Fibroblast of gingiva (primary cell): ENCODE results near the gene PNKD.
A peak's percentile ranks its signal among the peaks of the same experiment; 100 is the strongest.
"Not testable (repeated sequence)": the region's sequence is repeated elsewhere in the genome, so short reads cannot be mapped to it uniquely, and the experiment has no call there.

Experiments
- DNase-seq: peaks from one replicate; pipeline ENCODE4 v3.0.0-alpha.2; 2011; ENCODE audit warnings: low read depth

PNKD gene

DNA sequence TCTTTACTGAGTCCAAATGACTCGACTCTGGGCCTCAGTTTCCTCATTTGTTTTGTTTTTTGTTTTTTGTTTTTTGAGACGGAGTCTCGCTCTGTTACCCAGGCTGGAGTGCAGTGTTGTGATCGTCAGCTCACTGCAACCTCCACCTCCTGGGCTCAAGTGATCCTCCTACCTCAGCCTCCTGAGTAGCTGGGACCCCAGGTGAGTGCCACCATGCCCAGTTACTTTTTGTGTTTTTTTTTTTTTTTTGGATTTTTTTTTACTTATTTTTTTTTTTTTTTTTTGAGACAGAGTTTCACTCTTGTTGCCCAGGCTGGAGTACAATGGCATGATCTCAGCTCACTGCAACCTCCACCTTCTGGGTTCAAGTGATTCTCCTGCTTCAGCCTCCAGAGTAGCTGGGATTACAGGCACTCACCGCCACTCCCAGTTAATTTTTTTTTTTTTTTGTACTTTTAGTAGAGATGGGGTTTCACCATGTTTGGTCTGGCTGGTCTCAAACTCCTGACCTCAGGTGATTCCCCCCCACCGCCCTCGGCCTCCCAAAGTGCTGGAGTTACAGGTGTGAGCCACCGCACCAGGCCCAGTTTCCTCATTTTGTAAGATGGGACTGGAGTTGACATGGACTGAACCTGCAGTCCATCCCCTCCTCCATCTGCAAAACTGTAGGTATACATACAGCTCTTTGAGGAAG lies 3.0 kb downstream of the PNKD start:
- DNase-seq, result not testable (repeated sequence)

GRCh38 chr2:218273908-218274249 lies 3.6 kb downstream of the PNKD start:
- no peak for DNase-seq

DNA sequence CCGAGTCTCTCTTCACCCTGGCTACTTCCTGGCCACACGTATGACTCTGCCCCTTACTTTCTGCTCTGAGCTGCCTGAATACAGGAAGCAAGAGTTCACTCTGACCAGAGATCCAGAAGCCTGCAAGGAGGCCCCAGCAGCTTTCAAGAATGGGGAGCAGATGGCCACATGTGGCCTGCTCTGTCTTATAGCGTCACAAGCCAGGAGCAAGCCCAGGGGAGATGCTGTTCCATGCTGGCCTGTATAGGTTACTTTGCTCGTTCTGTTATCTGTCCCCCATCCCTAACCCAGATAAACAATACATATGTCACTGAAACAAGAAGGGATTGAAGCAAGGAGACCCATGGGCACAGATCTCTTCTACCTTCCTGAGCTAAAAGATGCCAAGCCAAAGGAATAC lies 4.3 kb downstream of the PNKD start:
- DNase-seq, result no peak

- DNase-seq, result no peak
These were observed 5.2 kb downstream of the PNKD start for GRCh38 chr2:218275371-218276072.

- DNase-seq, result no peak
These were observed 6.9 kb downstream of the PNKD start for GRCh38 chr2:218276986-218277755.

DNA sequence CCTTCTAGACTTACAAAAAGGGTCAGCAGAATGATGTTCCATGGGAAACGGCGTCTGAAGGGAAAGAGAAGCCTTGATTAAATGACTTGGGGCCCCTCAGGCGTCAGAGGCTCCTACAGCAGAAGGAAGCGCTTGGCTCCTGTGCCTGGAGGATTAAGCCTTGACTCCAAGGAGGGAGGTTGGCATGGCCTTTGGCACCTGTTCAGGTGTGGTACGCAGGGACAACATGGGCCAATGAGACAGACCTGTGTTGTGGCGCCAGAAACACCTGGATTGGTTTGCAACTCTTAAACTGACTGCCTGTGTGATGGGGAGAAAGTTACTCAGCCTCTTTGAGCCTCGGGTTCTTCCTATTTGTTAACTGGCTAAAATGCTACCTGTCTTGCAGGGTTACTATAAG lies 7.6 kb downstream of the PNKD start:
- no peak for DNase-seq

- no peak for DNase-seq
These were observed 8.4 kb downstream of the PNKD start for GRCh38 chr2:218278531-218279360.

DNA sequence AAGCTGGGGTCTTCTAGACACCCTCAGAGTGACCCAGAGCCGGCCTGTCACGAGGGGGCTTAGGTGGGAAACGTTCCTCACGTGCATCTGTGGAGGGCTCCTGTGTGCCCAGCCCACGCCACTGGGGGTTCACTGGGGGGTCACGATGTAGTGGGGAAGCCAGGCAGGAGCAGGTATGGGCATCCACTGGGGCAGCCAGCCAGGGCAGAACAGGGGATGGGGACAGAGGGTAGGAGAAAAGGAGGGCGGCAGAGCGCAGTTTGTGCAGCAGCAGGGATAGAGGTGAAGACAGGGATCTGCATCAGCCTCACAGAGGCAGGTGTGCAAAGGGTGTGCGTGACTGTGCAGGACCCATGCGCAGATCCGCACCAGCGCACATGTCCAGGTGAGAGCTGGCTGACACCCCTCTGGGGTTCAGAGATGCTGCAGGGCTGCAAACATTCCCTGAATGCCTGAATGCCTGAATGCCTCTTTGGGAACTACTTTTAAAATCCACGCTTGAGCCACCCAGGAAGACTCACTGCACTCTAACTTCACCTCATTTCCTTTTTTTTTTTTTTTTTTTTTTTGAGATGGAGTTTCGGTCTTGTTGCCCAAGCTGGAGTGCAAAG lies 10.0 kb downstream of the PNKD start:
- DNase-seq, result no peak

- DNase-seq, result peak; percentile 34
These were observed 11.1 kb downstream of the PNKD start for GRCh38 chr2:218281449-218281848.

GRCh38 chr2:218282173-218282991 lies 12.1 kb downstream of the PNKD start:
- DNase-seq, result peak; percentile 39

DNA sequence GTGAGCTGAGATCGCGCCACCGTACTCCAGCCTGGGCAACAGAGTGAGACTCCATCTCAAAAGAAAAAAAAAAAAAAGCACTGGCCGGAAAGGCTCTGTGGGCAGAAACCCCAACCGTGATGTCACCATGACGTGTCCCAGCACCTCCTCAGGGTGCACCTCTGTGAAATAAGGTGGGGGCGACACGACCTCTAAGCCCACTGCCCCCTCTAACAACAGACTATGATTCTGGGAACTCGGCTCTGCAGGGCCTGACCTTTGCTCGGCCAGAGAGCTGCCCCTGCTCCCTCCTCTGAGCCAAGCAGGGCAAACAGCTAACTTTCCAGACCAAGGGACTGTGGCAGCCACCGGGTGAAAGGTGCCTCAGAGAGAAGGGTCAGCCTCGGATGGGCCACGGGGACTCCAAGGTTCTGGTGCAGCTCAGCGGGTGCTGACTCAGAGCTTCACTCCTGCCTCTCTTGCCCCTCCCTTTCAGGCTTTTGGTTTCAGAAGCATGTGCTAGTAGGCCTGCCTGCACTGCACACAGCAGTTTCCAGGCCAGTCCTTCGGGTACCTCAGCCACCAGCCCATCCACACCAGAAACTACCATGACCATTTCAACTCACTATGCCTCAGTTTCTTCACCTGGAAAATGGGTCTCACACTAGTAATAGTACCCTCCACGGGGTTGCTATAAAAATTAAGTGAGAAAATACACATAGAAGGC lies 13.9 kb downstream of the PNKD start:
- DNase-seq, result peak; percentile 81

DNA sequence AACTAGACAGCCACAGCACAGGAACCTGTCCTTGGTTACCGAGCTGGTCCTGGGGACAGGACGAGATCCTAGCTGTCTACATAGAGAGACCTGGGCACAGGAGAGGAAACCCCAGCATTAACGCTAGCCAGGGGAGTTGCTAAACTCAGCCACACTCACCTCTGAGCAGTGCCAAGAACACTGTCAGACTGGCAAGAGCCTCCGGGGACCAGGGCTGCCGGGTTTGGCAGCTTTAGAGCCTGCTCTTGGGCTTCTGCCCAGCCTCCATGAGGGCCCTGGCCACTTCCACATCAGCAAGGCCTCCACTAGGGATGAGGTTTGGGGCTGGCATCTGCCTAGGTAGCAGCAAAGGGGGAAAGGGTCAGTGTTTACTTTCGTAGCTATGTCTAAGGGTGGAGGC lies 15.3 kb downstream of the PNKD start:
- DNase-seq, result peak; percentile 96

GRCh38 chr2:218286570-218287459 lies 16.5 kb downstream of the PNKD start:
- peak; percentile 99 for DNase-seq

DNA sequence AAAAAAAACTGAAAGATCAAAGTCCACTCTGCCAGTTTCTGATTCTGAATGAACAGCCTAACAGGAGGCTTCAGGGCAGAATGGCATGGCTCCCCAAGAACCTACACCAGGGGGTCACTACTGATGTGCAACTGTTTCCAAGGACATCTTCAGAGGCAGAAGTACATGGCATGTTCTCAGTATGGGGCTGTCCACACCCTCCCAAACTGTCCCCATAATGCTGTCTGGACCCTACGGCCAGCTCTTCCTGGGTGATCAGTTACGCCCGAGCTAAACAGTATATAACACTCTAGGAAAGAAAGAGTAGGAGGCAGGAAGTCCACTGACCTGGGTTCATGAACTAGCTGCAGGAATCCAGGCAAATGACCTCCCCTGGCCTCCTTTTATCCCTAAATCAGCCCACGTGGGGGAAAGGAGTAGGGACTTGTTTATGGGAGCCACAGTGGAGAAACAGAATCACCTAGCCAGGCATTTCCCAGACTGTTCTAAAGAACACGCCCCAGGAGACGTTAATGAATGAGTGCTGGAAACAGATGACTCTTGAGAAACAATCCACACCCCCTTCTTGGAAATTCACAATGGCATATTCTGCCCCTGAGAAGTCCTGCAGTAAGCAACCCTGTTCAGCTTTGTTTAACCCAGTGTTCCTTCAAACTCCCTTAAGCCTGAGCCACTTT lies 19.5 kb downstream of the PNKD start:
- peak; percentile 62 for DNase-seq

GRCh38 chr2:218290316-218291261 lies 20.3 kb downstream of the PNKD start:
- DNase-seq, result no peak

DNA sequence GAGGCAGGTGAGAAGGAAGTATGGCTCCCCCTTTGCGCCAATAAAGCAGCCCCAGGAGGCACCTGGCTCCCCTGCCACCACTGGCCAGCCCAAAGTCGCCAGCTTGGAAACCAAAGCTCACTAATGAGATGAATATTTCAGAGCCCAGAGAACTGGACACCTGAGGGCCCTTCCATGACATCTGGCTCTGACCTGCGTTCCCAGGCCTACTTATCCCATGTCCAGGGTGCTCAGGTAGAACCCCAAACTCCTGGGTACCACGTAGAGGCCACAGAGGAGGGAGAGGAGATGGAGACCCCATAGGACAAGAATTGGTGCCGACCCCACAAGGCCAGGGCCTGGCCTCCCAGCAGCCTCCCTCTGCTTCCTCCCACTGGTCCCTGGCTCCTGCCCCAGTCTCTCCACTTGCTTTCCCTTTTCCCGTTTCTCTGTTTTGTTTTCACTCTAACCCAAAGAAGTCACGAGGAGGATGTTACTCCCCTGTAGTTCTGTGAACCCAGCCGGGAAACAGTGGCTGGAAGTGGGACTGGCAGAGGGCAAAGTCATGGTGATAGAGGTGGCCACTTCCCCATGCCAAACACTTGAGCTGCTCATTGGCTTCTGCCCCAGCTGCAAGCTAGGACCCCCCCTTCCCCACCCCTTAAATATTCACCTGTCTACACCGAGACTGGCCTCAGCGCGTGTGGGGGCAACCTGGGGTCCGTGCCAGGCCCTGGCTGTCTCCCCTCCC lies 21.2 kb downstream of the PNKD start:
- DNase-seq, result peak; percentile 14
